CD14-positive monocyte (primary cell): Measurements from ENCODE around the gene LIN28A. TPM values are rescaled to one million over a fixed set of nuclear protein-coding genes. Genes with fewer than 3 reads are reported as not detected.

ENCODE experiments used
- DNase-seq, 3 donors: peaks; one replicate each; pipeline ENCODE4 v3.0.0-alpha.2; 2011 to 2022
- H2AFZ ChIP-seq: 2 replicates; pipeline ENCODE4 v1.6.0; 2012; ENCODE audit warnings: mild to moderate bottlenecking, low read depth, low read length, inconsistent platforms; ENCODE audit not compliant: insufficient read depth, poor library complexity, severe bottlenecking
- H3K27ac ChIP-seq, 2 donors: 1 replicate in 1 of 2; 2 replicates in 1 of 2; pipeline ENCODE4 v1.5.1; 2012 to 2013; ENCODE audit warnings: low read length in 2 of 2, control low read depth in 1 of 2, inconsistent platforms in 1 of 2, low read depth in 1 of 2, mild to moderate bottlenecking in 1 of 2
- H3K27me3 ChIP-seq, 2 donors: one replicate each; pipeline versions ENCODE4 v1.6.0 to v1.6.1; 2011 to 2013; ENCODE audit warnings: low read length in 2 of 2; ENCODE audit not compliant: control insufficient read depth in 2 of 2, insufficient read depth in 2 of 2
- H3K36me3 ChIP-seq, 2 donors: replicated peaks in 1 of 2; 1 replicate in 1 of 2; 2 replicates in 1 of 2; pipeline versions ENCODE4 v1.5.1 to v1.6.1; 2012 to 2013; ENCODE audit warnings: low read length in 2 of 2, control low read depth in 1 of 2, inconsistent platforms in 1 of 2, mild to moderate bottlenecking in 1 of 2; ENCODE audit not compliant: insufficient read depth in 2 of 2, control insufficient read depth in 1 of 2
- H3K4me1 ChIP-seq, 2 donors: 1 replicate in 1 of 2; 2 replicates in 1 of 2; pipeline versions ENCODE4 v1.5.1 to v1.6.1; 2012 to 2013; ENCODE audit warnings: low read length in 2 of 2, control low read depth in 1 of 2, inconsistent platforms in 1 of 2, mild to moderate bottlenecking in 1 of 2, moderate library complexity in 1 of 2; ENCODE audit not compliant: insufficient read depth in 2 of 2, control insufficient read depth in 1 of 2
- H3K4me2 ChIP-seq: replicated peaks from 2 replicates; pipeline ENCODE3; 2012; ENCODE audit warnings: low read length, moderate library complexity, mild to moderate bottlenecking; ENCODE audit not compliant: poor library complexity, severe bottlenecking; ENCODE audit errors: extremely low read depth
- H3K4me3 ChIP-seq, 3 experiments: fragments of 200-600 bp in 1 of 3; sonication (generic) in 1 of 3; replicated peaks in 1 of 3; 1 replicate in 2 of 3; 2 replicates in 1 of 3; pipeline ENCODE4 v1.5.1; 2011 to 2013; ENCODE audit warnings: low read length in 3 of 3, mild to moderate bottlenecking in 3 of 3, control low read depth in 2 of 3, low read depth in 2 of 3, inconsistent platforms in 1 of 3, moderate library complexity in 1 of 3
- H3K79me2 ChIP-seq: 2 replicates; pipeline ENCODE4 v1.6.0; 2012; ENCODE audit warnings: mild to moderate bottlenecking, control low read depth, inconsistent platforms, low read length, moderate library complexity; ENCODE audit not compliant: insufficient read depth
- H3K9ac ChIP-seq: 2 replicates; pipeline ENCODE4 v1.6.0; 2017; ENCODE audit warnings: low read length, mild to moderate bottlenecking; ENCODE audit not compliant: insufficient read depth, poor library complexity, severe bottlenecking
- H3K9me3 ChIP-seq, 2 donors: replicated peaks in 1 of 2; 1 replicate in 1 of 2; 2 replicates in 1 of 2; pipeline versions ENCODE4 v1.5.1 to v1.6.1; 2012 to 2013; ENCODE audit warnings: low read length in 2 of 2, control low read depth in 1 of 2; ENCODE audit not compliant: control insufficient read depth in 1 of 2, insufficient read depth in 1 of 2
- H4K20me1 ChIP-seq: 2 replicates; pipeline ENCODE4 v1.6.0; 2012; ENCODE audit warnings: mild to moderate bottlenecking, low read length, control low read depth, moderate library complexity; ENCODE audit not compliant: insufficient read depth
- H3K27ac Mint-ChIP-seq, 7 donors: one replicate each; pipeline ENCODE4 v1.8.0; 2020; ENCODE audit warnings: mild to moderate bottlenecking in 7 of 7, mixed read lengths in 7 of 7, moderate library complexity in 6 of 7, inconsistent platforms in 2 of 7
- H3K27me3 Mint-ChIP-seq, 3 donors: one replicate each; pipeline ENCODE4 v1.8.0; 2021 to 2022; ENCODE audit warnings: low read depth in 3 of 3, mild to moderate bottlenecking in 3 of 3, mixed read lengths in 3 of 3, moderate library complexity in 3 of 3, inconsistent platforms in 1 of 3
- H3K36me3 Mint-ChIP-seq, 2 donors: one replicate each; pipeline ENCODE4 v1.8.0; 2020; ENCODE audit warnings: mixed read lengths in 2 of 2, inconsistent platforms in 1 of 2, mild to moderate bottlenecking in 1 of 2
- H3K4me1 Mint-ChIP-seq: one replicate; pipeline ENCODE4 v1.8.0; 2020; ENCODE audit warnings: mild to moderate bottlenecking, mixed read lengths
- H3K4me3 Mint-ChIP-seq, 2 donors: one replicate each; pipeline ENCODE4 v1.8.0; 2020; ENCODE audit warnings: mild to moderate bottlenecking in 2 of 2, mixed read lengths in 2 of 2, moderate library complexity in 1 of 2
- H3K9me3 Mint-ChIP-seq, 7 donors: one replicate each; pipeline ENCODE4 v1.8.0; 2020 to 2022; ENCODE audit warnings: mixed read lengths in 7 of 7, mild to moderate bottlenecking in 6 of 7, moderate library complexity in 6 of 7, inconsistent platforms in 2 of 7
- WGBS: methylation state at CpG from one replicate; pipeline ENCODE4 v1.1.5; 2013; ENCODE audit warnings: missing lambda C conversion rate; ENCODE audit not compliant: insufficient coverage; 5-methylcytosine and 5-hydroxymethylcytosine counted together
- intact Hi-C, 2 donors: fragments of 100-400 bp; cut with micrococcal nuclease; formaldehyde crosslinking; loops; one replicate each; pipeline versions ENCODE4 v1.15.0 to v1.15.1; 2023
- polyA plus RNA-seq, 3 donors: library from polyadenylated mRNA; depleted of rRNA in 1 of 3; unstranded in 2 of 3; stranded (reverse) in 1 of 3; fragments of 300-500 nt in 2 of 3; fragments of >200 nt in 1 of 3; fragmentation: Illumina TruSeq in 2 of 3; gene quantifications; 1 replicate in 2 of 3; 2 replicates in 1 of 3; pipeline ENCODE4 v1.2.3, GENCODE V29; 2012 to 2021
- TF ChIP-seq, protein P1 (sequence below): fragments of 200-600 bp; IDR thresholded peaks from one replicate; pipeline ENCODE4 v1.8.0; 2022; ENCODE audit warnings: antibody characterized with exemption, mild to moderate bottlenecking

LIN28A gene
- polyA plus RNA-seq, 3 donors, result not detected

DNA sequence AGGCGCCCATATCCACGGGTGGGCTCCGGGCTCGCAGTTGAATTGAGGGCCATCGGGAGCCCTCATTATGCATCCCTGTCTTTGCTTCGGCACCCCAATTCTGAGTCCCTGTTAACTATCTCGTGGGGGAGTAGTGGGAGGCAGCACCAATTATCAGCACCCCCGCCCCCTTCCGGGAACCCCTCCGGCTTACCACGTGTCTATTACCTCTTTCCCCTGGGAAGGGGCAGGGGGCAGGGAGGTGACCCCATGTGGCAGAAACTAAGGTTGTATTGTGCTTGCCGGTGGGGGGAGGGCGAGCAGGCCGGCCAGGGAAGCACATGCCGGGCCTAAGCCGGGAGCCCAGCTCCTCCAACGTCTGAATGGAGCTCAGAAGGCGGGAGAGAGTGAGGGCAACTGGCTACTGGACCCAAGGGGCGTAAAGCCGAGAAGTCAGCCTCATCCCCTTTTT is 1.0 kb downstream of the LIN28A start:
- peaks cover 70 to 84% (median 82%) of the 10 kb centered on the region in 3 donors for H3K27me3 Mint-ChIP-seq
- H3K36me3 ChIP-seq, result no peaks in the 10 kb centered on the region
- H3K9me3 ChIP-seq, result peaks cover 0 to 34% of the 10 kb centered on the region in 2 donors
- H3K4me2 ChIP-seq, result no peak overlapping the region
- H3K9me3 Mint-ChIP-seq, result peaks cover 0 to 24% (median 6%) of the 10 kb centered on the region in 7 donors
- no peaks in the 10 kb centered on the region for H4K20me1 ChIP-seq
- WGBS, result 13% methylated on average over 10 of the region's 20 CpGs
- H3K36me3 Mint-ChIP-seq, result peaks cover 0 to 3% of the 10 kb centered on the region in 2 donors
- peak overlapping the region in 1 of 2 donors; percentile 69 for H3K4me3 Mint-ChIP-seq
- H3K4me1 Mint-ChIP-seq, result peaks cover 18% of the 10 kb centered on the region
- H2AFZ ChIP-seq, result no peak overlapping the region
- TF ChIP-seq, protein P1, sequence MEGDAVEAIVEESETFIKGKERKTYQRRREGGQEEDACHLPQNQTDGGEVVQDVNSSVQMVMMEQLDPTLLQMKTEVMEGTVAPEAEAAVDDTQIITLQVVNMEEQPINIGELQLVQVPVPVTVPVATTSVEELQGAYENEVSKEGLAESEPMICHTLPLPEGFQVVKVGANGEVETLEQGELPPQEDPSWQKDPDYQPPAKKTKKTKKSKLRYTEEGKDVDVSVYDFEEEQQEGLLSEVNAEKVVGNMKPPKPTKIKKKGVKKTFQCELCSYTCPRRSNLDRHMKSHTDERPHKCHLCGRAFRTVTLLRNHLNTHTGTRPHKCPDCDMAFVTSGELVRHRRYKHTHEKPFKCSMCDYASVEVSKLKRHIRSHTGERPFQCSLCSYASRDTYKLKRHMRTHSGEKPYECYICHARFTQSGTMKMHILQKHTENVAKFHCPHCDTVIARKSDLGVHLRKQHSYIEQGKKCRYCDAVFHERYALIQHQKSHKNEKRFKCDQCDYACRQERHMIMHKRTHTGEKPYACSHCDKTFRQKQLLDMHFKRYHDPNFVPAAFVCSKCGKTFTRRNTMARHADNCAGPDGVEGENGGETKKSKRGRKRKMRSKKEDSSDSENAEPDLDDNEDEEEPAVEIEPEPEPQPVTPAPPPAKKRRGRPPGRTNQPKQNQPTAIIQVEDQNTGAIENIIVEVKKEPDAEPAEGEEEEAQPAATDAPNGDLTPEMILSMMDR, result no peak
- no peak overlapping the region for H3K27ac Mint-ChIP-seq
- H3K27me3 ChIP-seq, result peaks cover 63 to 79% of the 10 kb centered on the region in 2 donors
- intact Hi-C loops, result no loop called here
- H3K9ac ChIP-seq, result no peak overlapping the region
- peaks cover 8 to 12% of the 10 kb centered on the region in 2 donors for H3K4me1 ChIP-seq
- DNase-seq, result no peak
- no peak overlapping the region for H3K27ac ChIP-seq
- H3K4me3 ChIP-seq, result no peak overlapping the region
- H3K79me2 ChIP-seq, result no peaks in the 10 kb centered on the region

- Mint-ChIP-seq H3K36me3 (peaks cover 0 to 3% of the 10 kb centered on the region in 2 donors), H3K9me3 (peaks cover 0 to 24% (median 6%) of the 10 kb centered on the region in 7 donors), H3K27me3 (peaks cover 70 to 84% (median 82%) of the 10 kb centered on the region in 3 donors), H3K27ac (no peak overlapping the region), H3K4me1 (peaks cover 18% of the 10 kb centered on the region), H3K4me3 (peak overlapping the region in 1 of 2 donors; percentile 77)
- Histone ChIP-seq H4K20me1 (no peaks in the 10 kb centered on the region), H3K4me2 (no peak overlapping the region), H3K4me3 (no peak overlapping the region), H3K4me1 (peaks cover 8 to 12% of the 10 kb centered on the region in 2 donors), H3K36me3 (no peaks in the 10 kb centered on the region), H3K27ac (no peak overlapping the region), H3K27me3 (peaks cover 63 to 79% of the 10 kb centered on the region in 2 donors), H2AFZ (no peak overlapping the region), H3K9ac (no peak overlapping the region), H3K9me3 (peaks cover 0 to 34% of the 10 kb centered on the region in 2 donors), H3K79me2 (no peaks in the 10 kb centered on the region)
- TF ChIP-seq, protein P1, result no peak
- WGBS, result 12% methylated on average over 4 of the region's 9 CpGs
- intact Hi-C loops, result no loop called here
- DNase-seq, result no peak
Observed at GRCh38 chr1:26412180-26412840, 1.7 kb downstream of the LIN28A start.
